Mesangial cell (primary cell): ENCODE data around the gene FABP7. TPM values are rescaled to one million over a fixed set of nuclear protein-coding genes. Genes with fewer than 3 reads are reported as not detected.

ENCODE experiments used
- total RNA-seq: library from RNA; depleted of rRNA; stranded (reverse); fragments of >200 nt; gene quantifications from 2 replicates; pipeline ENCODE4 v1.2.3, GENCODE V29; 2015

Gene FABP7
- total RNA-seq = not detected in 2 replicates

DNA sequence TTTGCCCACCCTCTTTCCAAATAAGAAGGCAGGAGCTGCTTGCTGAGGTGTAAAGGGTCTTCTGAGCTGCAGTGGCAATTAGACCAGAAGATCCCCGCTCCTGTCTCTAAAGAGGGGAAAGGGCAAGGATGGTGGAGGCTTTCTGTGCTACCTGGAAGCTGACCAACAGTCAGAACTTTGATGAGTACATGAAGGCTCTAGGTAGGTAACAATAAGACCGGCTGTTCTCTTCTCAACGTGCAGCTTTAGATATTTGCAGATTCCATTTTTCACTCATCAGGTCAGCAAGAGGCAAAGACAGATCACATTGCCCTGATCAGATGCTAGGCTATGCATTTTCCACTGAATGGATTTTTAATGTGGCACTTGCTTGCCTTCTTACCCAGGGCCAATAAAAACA is at the start of gene FABP7:
FABP7 (plus strand) TSS at position 50 of the 400 bp plus-strand sequence; CDS start at position 129, 79 bp downstream.

DNA sequence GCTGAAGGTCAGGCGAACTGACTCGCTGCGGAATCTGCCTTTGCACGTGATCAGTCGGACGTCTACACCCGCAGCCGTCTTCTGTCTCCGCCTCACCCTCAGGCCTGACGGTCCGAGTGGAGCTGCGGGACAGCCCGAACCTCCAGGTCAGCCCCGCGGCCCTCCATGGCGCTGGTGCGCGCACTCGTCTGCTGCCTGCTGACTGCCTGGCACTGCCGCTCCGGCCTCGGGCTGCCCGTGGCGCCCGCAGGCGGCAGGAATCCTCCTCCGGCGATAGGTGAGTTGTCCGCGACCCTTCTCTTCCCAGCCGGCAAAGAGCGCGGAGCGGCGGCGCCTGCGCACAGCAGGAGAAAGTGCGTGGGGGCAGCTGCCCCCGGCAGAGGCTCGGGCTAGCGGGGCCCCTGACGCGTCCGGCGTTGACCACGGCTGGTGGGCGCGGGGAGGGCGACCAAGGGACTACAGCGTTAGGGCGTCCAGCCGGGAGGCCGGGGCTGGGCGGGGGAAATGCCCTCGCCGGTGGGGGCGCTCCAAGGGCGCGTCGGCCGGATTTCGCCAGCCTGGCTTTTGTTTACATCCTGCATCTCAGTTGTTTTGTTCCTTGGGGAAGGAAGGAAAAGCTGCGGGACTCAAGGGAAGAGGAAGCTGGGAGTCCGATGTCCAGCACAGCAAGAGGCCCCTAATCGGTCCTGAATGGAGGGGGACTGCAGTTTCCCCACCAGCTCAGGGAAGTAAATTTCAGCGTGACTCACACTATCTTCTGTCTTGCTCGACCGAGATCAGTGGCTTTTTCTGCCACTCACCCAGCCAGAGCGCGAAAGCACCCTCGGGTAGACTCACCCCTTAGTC is 9.9 kb downstream of the FABP7 start, which contains the start of gene SMPDL3A:
SMPDL3A (plus strand) TSS at position 77 of the 846 bp plus-strand sequence; CDS start at position 166, 89 bp downstream.

Other genes with a start within 250 kb of the FABP7 start
- gene PKIB, start 169.3 kb upstream of the FABP7 start, total RNA-seq = 15.2 and 18.0 TPM in 2 replicates
- gene SMPDL3A, start 9.5 kb downstream of the FABP7 start, total RNA-seq = 7.0 and 7.4 TPM in 2 replicates
- 0.16 TPM in 1 of 2 replicates, not detected in the other for gene CLVS2, start 216.5 kb downstream of the FABP7 start, total RNA-seq